ENCODE data around the gene STAC3. TPM values are rescaled to one million over a fixed set of nuclear protein-coding genes. Genes with fewer than 3 reads are reported as not detected.

Gene STAC3
- total and polyA plus RNA-seq, 4 donors = 0.19 to 1.3 (median 0.96) TPM

DNA sequence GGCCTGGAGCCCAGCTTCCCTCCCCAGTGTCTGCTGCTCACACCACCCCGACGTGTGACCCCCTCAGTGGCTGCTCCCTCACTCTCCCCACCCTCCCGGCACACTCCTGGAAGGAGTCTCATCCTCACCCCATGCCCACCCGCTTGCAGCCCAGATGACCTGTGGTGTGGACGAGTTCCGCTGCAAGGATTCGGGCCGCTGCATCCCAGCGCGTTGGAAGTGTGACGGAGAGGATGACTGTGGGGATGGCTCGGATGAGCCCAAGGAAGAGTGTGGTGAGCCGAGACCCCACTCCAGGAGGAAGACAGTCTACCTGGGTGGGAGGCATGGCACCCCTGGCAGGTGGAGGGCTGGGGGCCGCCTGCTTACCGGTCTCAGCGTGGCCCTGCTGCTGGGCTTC is 49.4 kb downstream of the STAC3 start:
- Histone ChIP-seq H3K4me1 (ENCODE audit: control insufficient read depth in 4 of 4, insufficient read depth in 4 of 4, low read length in 3 of 4) (no peaks in the 10 kb centered on the region), H3K4me3 (ENCODE audit: low read depth in 1 of 3, low read length in 3 of 3) (no peak overlapping the region), H3K27me3 (ENCODE audit: control insufficient read depth in 4 of 4, insufficient read depth in 4 of 4, low read length in 3 of 4) (no peaks in the 10 kb centered on the region), H3K36me3 (ENCODE audit: control insufficient read depth in 4 of 4, insufficient read depth in 3 of 4, low read depth in 1 of 4, low read length in 3 of 4) (peaks cover 60 to 99% (median 76%) of the 10 kb centered on the region in 4 donors), H3K27ac (ENCODE audit: low read depth in 1 of 2, low read length in 2 of 2) (no peak overlapping the region), H3K9ac (ENCODE audit: low read depth in 1 of 2, low read length in 2 of 2) (no peak overlapping the region), H3K9me3 (ENCODE audit: control insufficient read depth in 4 of 4, low read length in 3 of 4) (no peaks in the 10 kb centered on the region)
- TF ChIP-seq HNF4A (conservative IDR thresholded peaks at IDR 0.05) (no peak), ZBTB33 (IDR thresholded peaks at IDR 0.05) (no peak), FOXA1 (IDR thresholded peaks at IDR 0.05) (no peak), GABPA (IDR thresholded peaks at IDR 0.05 in 1 of 2, conservative IDR thresholded peaks at IDR 0.05 in 1 of 2) (no peak), RXRA (IDR thresholded peaks at IDR 0.05) (no peak), RAD21 (IDR thresholded peaks at IDR 0.05) (no peak), FOXA2 (IDR thresholded peaks at IDR 0.05) (no peak), HNF4G (IDR thresholded peaks at IDR 0.05) (no peak), EGR1 (IDR thresholded peaks at IDR 0.05; ENCODE audit: low read depth in 2 of 2) (no peak), TAF1 (conservative IDR thresholded peaks at IDR 0.05) (no peak), YY1 (IDR thresholded peaks at IDR 0.05) (no peak)
- TF ChIP-seq, protein P1, sequence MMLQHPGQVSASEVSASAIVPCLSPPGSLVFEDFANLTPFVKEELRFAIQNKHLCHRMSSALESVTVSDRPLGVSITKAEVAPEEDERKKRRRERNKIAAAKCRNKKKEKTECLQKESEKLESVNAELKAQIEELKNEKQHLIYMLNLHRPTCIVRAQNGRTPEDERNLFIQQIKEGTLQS (IDR thresholded peaks at IDR 0.05) = no peak
- TF ChIP-seq, protein P2, sequence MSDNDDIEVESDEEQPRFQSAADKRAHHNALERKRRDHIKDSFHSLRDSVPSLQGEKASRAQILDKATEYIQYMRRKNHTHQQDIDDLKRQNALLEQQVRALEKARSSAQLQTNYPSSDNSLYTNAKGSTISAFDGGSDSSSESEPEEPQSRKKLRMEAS (IDR thresholded peaks at IDR 0.05) = no peak
- TF ChIP-seq, protein P3, sequence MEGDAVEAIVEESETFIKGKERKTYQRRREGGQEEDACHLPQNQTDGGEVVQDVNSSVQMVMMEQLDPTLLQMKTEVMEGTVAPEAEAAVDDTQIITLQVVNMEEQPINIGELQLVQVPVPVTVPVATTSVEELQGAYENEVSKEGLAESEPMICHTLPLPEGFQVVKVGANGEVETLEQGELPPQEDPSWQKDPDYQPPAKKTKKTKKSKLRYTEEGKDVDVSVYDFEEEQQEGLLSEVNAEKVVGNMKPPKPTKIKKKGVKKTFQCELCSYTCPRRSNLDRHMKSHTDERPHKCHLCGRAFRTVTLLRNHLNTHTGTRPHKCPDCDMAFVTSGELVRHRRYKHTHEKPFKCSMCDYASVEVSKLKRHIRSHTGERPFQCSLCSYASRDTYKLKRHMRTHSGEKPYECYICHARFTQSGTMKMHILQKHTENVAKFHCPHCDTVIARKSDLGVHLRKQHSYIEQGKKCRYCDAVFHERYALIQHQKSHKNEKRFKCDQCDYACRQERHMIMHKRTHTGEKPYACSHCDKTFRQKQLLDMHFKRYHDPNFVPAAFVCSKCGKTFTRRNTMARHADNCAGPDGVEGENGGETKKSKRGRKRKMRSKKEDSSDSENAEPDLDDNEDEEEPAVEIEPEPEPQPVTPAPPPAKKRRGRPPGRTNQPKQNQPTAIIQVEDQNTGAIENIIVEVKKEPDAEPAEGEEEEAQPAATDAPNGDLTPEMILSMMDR (IDR thresholded peaks at IDR 0.05; ENCODE audit: low read depth, low read length, missing input control) = no peak
- WGBS = 93% methylated on average over 16 of the region's 16 CpGs
- no peak for DNase-seq (ENCODE audit: low spot score)

GRCh38 chr12:57201219-57201618 is 49.8 kb downstream of the STAC3 start:
- Histone ChIP-seq H3K9ac (ENCODE audit: low read depth in 1 of 2, low read length in 2 of 2) (no peak overlapping the region), H3K27me3 (ENCODE audit: control insufficient read depth in 4 of 4, insufficient read depth in 4 of 4, low read length in 3 of 4) (no peaks in the 10 kb centered on the region), H3K27ac (ENCODE audit: low read depth in 1 of 2, low read length in 2 of 2) (no peak overlapping the region), H3K4me1 (ENCODE audit: control insufficient read depth in 4 of 4, insufficient read depth in 4 of 4, low read length in 3 of 4) (no peaks in the 10 kb centered on the region), H3K36me3 (ENCODE audit: control insufficient read depth in 4 of 4, insufficient read depth in 3 of 4, low read depth in 1 of 4, low read length in 3 of 4) (peaks cover 56 to 99% (median 77%) of the 10 kb centered on the region in 4 donors), H3K9me3 (ENCODE audit: control insufficient read depth in 4 of 4, low read length in 3 of 4) (no peaks in the 10 kb centered on the region), H3K4me3 (ENCODE audit: low read depth in 1 of 3, low read length in 3 of 3) (no peak overlapping the region)
- TF ChIP-seq FOXA2 (IDR thresholded peaks at IDR 0.05) (no peak), ZBTB33 (IDR thresholded peaks at IDR 0.05) (no peak), JUND (IDR thresholded peaks at IDR 0.05) (no peak), HNF4A (conservative IDR thresholded peaks at IDR 0.05) (no peak), RXRA (IDR thresholded peaks at IDR 0.05) (no peak), HNF4G (IDR thresholded peaks at IDR 0.05) (no peak), YY1 (IDR thresholded peaks at IDR 0.05) (no peak), EGR1 (IDR thresholded peaks at IDR 0.05; ENCODE audit: low read depth in 2 of 2) (no peak), SP1 (IDR thresholded peaks at IDR 0.05) (no peak)
- TF ChIP-seq, protein P2 (IDR thresholded peaks at IDR 0.05) = no peak
- TF ChIP-seq, protein P4, sequence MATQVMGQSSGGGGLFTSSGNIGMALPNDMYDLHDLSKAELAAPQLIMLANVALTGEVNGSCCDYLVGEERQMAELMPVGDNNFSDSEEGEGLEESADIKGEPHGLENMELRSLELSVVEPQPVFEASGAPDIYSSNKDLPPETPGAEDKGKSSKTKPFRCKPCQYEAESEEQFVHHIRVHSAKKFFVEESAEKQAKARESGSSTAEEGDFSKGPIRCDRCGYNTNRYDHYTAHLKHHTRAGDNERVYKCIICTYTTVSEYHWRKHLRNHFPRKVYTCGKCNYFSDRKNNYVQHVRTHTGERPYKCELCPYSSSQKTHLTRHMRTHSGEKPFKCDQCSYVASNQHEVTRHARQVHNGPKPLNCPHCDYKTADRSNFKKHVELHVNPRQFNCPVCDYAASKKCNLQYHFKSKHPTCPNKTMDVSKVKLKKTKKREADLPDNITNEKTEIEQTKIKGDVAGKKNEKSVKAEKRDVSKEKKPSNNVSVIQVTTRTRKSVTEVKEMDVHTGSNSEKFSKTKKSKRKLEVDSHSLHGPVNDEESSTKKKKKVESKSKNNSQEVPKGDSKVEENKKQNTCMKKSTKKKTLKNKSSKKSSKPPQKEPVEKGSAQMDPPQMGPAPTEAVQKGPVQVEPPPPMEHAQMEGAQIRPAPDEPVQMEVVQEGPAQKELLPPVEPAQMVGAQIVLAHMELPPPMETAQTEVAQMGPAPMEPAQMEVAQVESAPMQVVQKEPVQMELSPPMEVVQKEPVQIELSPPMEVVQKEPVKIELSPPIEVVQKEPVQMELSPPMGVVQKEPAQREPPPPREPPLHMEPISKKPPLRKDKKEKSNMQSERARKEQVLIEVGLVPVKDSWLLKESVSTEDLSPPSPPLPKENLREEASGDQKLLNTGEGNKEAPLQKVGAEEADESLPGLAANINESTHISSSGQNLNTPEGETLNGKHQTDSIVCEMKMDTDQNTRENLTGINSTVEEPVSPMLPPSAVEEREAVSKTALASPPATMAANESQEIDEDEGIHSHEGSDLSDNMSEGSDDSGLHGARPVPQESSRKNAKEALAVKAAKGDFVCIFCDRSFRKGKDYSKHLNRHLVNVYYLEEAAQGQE (IDR thresholded peaks at IDR 0.05) = no peak
- WGBS = 85% methylated on average over 8 of the region's 8 CpGs
- no peak for DNase-seq (ENCODE audit: low spot score)
